Measurements from ENCODE around the gene PRKAR1B.

The PRKAR1B gene

DNA sequence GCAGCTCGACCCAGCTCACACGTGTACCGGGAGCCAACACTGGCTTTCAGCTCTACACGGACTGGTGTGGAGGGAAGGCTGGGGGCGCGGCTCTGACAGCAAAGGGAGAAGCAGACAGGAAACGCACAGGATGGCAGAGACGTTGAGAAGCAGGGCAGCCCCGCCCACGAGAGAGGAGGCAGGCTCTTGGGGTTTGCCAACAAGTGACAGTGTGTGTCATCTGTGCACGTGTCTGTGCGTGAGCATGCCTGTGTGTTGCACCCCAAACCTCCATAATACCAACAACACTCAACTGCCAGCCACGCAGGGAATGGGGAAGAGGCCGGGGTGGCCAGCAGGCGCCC is 143.0 kb downstream of the PRKAR1B start:
- no peak for DNase-seq

DNA sequence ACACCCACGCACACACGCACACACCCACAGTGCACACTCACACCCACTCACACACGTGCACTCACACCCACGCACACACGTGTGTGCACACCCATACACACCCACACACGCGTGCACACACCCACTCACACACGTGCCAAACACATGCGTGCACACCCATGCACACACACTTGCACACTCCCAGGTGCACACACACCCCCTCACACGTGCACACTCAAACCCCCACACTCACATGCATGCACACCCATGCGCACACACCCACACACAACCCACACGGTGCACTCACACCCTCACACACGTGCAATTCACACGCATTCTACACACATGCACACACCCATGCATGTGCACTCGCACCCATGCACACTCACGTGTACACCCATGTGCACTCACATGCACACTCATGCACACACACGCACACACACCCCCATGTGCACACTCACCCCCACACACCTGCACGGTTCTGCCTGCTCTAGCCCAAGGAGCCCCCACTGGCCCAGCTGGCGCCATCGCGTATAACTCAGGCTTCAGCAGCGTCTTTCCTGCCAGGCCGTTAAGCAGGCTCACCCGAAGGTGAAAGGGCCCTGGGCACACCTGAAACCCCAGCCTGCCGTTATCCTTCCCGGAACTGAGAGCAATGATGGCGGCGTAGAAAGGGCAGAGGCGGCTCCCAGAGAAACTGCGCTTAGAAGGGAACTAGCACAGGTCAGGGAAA is 143.5 kb downstream of the PRKAR1B start:
- no peak for DNase-seq

DNA sequence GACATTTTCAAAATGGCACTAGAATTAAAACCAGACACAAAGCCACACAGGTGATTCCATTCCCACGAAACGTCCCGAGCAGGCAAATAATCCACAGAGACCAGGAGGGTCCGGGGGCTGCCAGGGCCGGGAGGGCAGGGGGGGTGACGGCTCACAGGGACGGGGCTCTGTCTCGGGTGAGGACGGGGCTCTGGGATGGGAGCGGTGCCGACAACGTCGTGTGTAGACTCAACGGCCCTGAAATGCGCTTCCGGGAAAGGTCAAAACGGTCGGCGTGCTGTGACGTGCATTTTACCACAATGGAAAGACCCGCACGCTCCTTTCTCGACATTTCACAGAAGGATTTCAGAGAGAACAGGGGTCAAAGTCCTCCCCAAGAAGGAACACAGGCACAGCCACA is 144.2 kb downstream of the PRKAR1B start:
- no peak for DNase-seq

DNA sequence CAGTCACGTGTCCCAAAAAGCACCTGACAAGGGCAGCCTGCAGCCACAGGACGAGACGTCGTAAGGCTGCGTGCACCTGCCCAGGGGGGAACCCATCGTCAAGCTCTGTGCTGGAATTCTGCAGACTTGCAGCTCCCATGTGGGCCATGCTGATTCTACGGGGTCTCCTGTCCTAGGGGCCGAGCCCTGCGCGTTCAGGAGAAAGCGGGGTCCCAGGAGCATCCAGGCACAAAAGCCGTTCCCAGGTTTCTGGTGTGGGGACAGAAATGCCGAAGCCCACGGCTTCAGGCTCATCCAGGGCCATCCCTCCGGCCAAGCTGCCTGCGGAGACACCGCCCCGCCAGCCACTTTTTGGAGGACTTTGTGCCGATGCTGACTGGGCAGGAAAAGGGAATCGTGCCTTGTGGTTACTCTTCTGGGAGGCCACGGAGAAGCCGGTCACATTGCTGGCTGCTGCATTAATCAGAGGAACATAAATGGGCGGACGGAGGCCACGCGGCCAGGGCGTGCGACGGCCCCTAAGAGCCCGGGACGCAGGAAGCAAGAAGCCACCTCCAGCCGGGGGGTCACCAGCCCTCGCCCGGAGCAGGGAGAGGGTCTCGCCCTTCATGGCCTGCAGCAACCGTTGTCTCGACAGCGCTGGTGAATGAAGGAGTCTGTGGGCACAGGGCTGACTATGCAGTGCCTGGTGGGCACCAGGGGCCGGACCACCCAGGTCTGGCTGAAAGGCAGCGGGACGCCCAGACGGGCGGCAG is 144.8 kb downstream of the PRKAR1B start:
- DNase-seq = no peak

DNA sequence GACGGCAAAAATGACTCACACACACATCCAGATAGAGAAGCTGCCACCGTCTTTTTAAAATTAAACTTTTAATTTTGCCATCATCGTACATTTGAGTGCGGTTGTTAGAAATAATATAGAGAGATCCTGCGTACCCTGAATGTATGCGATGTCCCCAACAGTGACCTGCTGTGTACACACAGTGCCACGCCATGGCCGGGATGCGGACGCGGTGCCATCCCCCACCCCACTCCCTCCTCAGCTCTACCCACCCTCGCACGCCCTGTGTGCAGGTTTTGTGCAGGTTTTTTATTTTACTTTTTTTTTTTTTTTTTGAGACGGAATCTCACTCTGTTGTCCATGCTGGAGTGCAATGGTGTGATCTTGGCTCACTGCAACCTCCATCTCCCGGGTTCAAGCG is 148.7 kb downstream of the PRKAR1B start:
- no peak for DNase-seq

DNA sequence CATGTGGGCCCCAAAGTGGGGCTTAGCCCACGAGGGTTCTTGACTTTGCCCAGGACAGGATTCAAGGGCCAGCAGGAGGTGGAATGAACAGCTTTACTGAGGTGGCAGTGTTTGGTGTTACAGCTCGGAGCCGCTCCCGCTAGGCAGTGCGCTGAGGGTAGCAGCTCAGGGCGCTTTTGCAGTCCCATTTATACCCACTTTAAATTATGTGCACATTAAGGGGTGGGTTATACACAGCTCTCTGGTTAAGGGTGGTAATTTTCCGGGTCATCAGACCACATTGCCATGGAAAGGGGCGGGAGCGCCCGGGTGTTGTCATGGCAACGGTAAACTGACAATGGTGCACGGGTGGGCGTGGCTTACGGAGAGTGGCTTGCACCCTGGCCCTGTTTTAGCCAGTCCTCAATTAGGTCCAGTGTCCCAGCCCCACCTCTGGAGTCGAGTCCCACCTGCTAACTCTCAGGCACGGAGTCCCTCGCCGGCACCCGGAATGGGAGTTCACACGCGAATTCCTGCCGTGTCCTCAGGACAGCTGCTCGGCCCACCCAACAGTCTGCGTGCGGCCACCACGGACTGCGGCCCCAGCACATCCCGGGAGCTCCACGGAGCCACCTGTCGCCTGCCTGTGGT is 149.2 kb downstream of the PRKAR1B start:
- no peak for DNase-seq

DNA sequence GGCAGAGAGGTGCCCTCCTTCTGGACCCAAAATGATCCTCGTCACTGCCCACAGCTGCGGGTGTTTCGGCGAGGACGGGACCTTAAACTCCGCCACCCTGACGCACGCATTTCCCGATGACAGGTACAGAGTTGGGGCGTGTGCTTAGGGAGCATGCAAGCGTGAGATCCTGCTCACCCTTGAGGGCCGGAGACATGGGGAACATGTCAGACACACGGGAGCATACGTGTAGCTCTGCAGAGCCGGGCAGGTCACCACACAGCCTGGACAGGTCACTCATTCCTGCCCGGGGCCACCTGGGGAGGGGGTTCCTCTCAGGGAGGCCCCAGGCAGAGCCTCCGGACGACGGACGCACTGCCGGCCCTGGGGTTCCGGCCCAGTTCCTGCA is 149.8 kb downstream of the PRKAR1B start:
- DNase-seq = no peak

DNA sequence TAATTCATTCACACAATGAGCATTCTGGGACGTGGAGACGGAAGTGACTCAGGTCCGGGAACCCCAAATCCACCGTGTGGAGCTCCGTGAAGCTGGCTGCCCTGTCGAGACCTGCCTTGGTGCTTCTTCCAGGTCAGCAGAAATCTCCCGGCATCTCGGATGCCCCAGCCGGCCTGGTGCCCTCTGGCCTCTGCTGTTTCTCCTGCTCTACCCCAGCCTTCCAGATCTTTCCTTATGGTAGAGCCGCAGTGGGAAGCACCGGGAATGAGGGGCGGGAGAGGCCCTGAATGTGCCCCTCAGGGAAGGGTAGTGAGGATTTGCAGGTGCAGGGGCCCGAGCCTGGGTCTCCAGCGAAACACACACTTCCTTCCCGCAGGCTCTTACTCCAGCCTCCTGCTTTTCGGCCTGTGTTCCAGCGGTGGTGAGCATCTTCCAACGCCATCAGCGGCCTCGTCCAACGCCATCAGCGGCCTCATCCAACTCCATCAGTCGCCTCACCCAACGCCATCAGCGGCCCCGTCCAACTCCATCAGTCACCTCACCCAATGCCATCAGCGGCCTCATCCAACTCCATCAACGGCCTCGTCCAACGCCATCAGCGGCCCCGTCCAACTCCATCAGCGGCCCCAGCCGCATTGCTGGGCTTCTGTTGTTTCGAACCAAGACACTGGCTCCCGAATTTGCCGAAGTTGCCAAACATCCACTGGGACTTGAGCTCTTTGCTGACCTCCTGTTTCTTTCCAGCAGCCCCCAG is 150.4 kb downstream of the PRKAR1B start:
- DNase-seq = no peak

DNA sequence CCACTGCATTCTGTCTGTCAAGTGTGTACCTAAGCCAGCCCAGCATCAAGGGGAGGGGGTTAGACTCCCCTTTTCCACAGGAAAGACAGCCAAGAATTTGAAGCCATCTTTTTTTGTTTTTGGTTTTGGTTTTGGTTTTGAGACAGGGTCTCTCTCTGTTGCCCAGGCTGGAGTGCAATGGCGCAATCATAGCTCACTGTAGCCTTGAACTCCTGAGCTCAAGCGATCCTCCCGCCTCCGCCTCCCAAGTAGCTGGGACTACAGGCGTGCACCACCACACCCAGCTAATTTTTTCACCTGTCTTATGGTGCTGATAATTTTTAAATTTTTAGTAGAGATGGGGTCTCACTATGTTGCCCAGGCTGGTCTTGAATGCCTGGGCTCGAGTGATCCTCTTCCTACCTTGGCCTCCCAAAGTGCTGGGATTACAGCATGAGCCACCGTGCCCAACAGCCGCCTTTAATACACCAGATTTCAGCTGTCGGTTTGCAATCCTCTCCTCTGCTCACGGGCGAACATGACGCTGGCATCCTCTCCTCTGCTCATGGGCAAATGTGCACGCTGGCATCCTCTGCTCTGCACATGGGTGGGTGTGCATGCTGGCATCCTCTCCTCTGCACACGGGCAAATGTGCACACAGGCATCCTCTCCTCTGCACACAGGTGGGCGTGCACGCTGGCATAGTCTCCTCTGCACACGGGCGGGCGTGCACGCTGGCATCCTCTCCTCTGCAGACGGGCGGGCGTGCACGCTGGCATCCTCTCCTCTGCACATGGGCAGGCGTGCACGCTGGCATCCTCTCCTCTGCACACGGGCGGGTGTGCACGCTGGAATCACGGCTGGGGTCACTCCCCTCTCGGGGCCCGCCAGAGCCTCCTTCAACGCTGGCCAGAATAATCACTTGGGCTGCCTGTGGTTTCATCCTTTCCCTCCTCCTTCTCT is 151.4 kb downstream of the PRKAR1B start:
- no peak for DNase-seq

DNA sequence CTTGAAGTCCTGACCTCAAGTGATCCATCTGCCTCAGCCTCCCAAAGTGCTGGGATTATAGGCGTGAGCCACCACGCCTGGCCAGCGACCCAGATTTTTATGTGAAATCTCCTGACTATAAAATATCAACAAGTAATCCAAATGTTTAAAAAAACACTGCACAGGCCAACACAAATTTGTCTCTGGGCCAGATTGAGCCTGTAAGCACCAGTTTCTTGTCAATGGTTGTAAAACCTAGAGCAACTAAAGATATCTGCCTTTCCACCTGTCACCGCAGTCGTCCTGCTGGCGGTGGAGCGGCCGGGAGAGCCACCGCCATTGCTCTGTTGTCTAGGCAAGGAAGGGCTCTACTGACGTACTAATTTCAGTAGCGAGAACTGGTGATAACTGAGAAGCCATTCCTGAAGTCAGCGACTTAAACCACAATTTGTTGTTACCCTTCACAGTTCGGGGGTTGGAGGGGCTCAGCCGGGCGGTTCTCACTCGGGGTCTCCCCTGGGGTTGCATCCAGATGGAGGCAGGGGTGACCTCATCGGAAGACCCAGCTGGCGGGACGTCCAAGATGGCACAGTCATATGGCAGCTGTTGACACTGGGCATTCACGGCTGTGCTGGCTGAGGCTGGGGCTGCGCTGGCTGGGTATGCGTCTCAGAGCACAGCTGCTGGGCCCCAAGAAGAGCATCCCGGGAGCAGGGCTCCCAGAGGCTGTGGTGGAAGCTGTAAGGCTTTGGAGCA is 152.3 kb downstream of the PRKAR1B start:
- DNase-seq = no peak

DNA sequence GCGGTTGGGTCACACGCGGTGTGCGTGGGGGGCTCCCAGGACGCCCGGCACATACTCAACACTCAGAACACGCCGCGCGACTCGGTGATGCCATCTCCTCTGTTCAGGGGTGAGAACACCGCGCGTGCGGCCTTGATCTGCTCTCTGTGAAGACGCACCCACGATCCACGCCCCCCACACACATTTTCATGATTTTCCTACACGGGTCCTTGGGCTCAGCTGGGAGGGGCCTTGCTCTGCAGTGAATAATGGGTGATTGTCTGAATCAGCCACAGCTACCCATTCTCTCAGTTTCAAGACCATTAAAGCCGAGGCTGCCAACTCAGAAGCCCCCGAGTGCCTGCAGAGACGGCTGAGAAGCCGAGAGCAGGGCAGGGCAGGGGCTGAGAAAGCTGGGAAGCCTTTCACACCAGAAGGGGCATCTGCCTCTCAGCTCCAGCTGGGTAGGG is 153.1 kb downstream of the PRKAR1B start:
- DNase-seq = no peak

DNA sequence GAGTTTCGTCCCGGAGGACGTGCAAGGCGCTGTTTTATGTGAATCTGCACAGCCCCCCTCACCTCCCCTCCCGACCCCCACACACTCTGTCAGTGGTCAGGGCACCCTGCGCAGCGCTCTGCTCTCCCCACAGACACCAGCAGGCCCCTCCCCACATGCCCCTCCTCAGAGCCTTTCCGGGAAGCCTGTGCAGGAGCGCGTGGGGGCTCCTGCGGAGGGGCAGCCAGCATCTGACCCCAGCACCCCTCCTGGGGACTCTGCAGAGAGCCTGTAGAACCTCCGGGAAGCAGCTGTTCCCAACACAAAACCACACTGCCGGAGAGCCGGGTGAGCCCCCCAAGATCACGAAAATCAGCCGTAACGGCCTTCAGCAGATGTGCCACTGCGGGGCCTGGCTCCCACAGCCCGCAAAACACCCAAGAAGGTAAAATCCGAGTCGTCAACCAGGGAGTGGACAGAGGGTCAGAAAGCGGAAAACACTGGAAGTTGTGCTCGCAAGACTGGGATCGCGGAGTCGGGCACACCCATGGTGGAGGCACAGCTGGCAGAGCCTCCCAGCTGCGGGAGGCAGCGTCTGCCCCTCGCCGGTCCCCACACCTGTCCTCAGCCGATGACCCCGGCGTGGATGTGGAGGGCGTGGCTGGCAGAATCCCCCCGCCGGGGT is 153.7 kb downstream of the PRKAR1B start:
- DNase-seq = no peak

DNA sequence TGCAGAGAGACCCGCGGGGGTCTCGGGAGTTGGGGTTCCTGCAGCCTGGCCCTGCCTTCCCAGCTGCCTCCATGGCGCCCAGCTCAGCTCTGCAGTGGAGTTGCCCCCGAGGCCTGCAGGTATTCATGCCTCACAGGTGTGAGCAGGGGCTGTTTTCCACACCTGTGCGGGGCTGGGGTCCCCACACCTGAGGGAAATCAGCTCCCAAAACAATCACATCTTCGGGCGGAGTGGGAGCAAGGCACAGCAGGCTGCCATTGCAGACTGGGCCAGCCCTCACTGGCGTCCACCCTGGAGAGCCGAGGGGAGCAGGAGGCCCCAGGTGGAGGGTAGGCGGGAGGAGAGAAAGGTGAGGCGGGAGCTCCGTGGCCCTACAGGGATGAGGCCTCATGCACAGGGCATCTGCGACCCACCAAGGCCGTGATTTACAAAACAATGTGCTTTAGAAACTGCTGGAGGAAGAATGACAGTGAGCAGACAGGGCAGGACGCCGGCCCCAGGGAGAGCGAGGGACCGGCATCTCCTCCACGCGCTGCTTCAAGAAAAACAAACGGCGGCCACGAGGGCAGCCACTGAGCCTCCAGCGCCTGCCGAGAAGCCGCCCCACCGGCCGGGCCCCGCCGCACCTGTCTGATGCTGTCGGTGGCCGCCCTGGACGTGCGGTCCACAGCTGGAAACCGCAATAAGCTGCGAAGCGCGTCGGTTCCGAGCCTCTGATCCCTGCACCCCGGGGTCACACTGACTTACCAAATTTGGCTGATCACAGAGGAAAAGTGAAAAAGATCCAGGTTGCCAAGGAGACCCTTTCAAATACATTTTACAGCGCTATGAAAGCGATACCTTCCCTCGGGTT is 154.4 kb downstream of the PRKAR1B start:
- no peak for DNase-seq

DNA sequence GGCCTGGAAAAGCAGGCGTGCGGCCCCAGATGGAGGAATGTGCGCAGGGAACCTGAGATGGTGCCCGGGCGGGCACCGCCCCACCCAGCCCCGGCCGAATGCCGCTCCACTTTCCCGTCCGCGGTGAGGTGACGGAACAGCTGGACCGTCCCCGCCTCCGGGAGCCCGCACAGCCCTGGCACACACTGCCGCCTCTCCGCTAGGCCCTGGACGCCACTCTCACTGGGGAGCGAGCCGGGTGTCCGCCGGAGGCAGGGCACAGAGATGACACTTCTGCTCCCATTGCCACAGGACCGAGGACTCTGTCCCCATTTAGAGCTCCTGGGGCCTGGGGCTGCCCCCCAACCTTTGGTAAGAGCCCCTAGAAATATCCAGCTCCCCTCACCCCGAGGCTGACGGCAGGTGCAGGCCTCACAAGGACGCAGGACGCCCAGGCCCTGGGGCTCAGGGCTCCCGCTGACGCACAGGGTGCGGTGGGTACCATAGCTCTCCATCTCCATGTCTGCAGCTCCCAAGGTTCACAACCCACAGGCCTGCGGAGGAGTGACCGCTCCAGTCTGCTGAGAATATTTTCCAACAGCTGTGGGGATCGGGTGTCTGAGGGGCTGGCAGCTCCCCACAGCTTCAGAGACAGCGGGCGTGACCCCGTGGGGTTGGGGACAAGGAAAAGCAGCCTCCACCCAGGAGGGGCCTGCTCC is 155.2 kb downstream of the PRKAR1B start:
- DNase-seq = no peak

DNA sequence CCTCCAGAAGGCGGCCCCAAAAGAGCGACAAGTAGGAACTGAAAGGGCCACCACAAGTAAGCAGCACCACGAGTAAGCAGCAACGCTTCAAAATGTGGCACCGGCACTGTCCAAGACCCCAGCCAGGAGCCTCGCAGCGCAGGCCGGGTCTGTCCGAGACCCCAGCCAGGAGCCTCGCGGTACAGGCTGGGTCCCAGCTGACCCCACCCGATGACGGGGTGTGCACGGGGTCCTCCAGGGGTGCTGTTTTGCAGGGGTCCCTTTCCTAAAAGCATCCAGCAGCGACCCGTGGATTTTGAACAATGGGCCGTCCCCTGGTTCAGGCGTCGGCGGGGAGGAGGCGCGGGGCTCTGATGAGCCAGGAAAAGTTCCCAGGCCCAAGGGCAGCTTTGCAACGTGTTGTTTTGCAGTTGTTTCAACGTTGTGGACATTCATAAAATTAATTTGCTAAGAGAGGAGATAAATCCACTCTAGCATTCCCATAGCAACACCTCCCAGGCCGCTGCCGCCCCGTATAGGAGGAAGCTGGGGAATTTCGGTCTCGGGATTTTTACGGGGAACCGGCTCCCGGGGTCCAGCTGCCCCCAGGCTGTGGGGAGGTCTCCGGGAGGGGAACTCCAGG is 155.9 kb downstream of the PRKAR1B start:
- DNase-seq = no peak

DNA sequence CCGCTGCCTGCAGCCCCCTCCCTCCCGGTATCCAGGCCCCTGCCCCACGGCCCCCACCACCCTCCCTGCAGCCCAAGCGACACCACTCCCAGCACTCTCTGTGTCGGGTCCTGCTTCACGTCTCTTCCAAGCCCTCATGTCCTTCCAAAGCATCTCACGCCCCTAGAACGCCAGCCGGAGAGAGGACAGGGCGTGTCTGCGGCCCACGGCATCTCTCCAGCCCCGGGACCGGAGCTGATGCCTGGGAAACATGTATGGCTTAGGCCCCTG is 156.3 kb downstream of the PRKAR1B start:
- no peak for DNase-seq

DNA sequence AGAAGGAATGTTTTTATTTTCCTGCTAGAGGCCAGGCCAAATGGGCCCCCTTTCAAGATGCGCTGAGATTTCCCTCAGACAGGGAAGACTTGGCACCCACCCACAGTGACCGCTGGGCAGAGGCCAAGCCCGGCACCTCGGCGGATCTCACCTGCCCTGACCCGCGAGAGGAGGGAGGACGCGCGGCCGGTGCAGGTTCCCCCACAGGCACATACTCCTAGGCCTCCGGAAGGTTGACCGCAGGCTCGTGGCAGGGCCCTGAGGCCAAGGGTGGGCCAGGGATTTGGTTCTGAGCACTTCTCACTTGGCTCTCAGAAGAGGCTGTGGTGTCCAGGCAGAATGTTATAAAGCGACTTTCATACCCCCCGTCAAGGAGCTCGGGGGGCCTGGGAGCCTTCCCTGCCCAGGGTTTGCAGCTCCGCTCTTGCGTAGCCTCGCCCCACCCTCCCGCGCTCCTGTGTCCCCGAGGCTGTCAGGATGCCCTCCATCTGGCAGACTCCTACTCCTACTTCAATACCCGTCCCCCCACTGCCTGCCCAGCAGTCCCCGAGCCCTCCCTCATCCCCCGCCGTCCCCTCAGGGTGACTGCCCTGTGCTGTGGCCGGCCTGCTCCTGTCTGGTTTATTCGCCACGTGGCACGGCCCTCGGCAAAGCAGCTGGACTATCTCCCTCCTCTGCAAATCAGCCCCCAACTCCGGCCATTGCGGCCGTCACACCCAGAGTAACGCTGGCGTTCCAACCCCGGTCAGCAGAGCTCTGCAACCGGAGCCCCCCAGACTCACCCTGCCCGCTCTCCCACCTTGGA is 156.9 kb downstream of the PRKAR1B start:
- no peak for DNase-seq
